Body of pancreas (tissue), 4 donors: ENCODE data around the gene TMEM244.

Source experiments
- CTCF ChIP-seq, 7 experiments: fragments of 450-650 bp in 4 of 7; fragments of 200-600 bp in 3 of 7; sonication (generic) in 3 of 7; IDR thresholded peaks; one replicate each; pipeline ENCODE4 v1.5.1; 2016 to 2019; ENCODE audit warnings: antibody characterized with exemption in 7 of 7
- POLR2A ChIP-seq, 3 donors: fragments of 450-650 bp; IDR thresholded peaks; one replicate each; pipeline ENCODE4 v1.6.1; 2016; ENCODE audit warnings: antibody characterized with exemption in 3 of 3, mild to moderate bottlenecking in 2 of 3

- TF ChIP-seq POLR2A (IDR thresholded peaks at IDR 0.05) (no peak), CTCF (IDR thresholded peaks at IDR 0.05) (no peak)
Measured at GRCh38 chr6:129842137-129842536, 19.0 kb downstream of the TMEM244 start.
